Cardiac muscle cell (in vitro differentiated cells and primary cell): Measurements from ENCODE around the gene KLC1. TPM values are rescaled to one million over a fixed set of nuclear protein-coding genes. Genes with fewer than 3 reads are reported as not detected.

Experiments
- DNase-seq, 2 donors: peaks; one replicate each; pipeline versions ENCODE4 v3.0.0 to v3.0.0-alpha.2; 2010 to 2017; ENCODE audit warnings: low read depth in 1 of 2, low spot score in 1 of 2
- H3K27ac ChIP-seq: fragments of 200-600 bp; sonication (generic); 2 replicates; pipeline ENCODE4 v1.5.1; 2016
- H3K27me3 ChIP-seq: fragments of 200-600 bp; sonication (generic); 2 replicates; pipeline ENCODE4 v1.6.0; 2016; ENCODE audit warnings: control low read depth
- H3K36me3 ChIP-seq: fragments of 200-600 bp; sonication (generic); 2 replicates; pipeline ENCODE4 v1.5.1; 2016; ENCODE audit warnings: control low read depth
- H3K4me1 ChIP-seq: fragments of 200-600 bp; sonication (generic); 2 replicates; pipeline ENCODE4 v1.8.1; 2017; ENCODE audit warnings: low read depth, mild to moderate bottlenecking, mixed run types
- H3K4me3 ChIP-seq: fragments of 200-600 bp; sonication (generic); 2 replicates; pipeline ENCODE4 v1.5.1; 2016; ENCODE audit warnings: mild to moderate bottlenecking
- H3K9me3 ChIP-seq: fragments of 200-600 bp; sonication (generic); 2 replicates; pipeline ENCODE4 v1.5.1; 2017; ENCODE audit warnings: low read depth, mild to moderate bottlenecking, control low read depth
- CTCF ChIP-seq: IDR thresholded peaks from 2 replicates; pipeline ENCODE4 v1.5.1; 2012; ENCODE audit warnings: low read depth, mild to moderate bottlenecking, low read length
- polyA plus RNA-seq: library from polyadenylated mRNA; unstranded; fragments of >200 nt; fragmentation: Nextera tagmentation; extraction: Ambion mirVana; gene quantifications from 2 replicates; pipeline ENCODE4 v1.2.1, GENCODE V29; 2016
- total RNA-seq: library from RNA; depleted of rRNA; stranded (reverse); fragments of >200 nt; gene quantifications from 2 replicates; pipeline ENCODE4 v1.2.3, GENCODE V29; 2016

The KLC1 gene
- total and polyA plus RNA-seq, 2 experiments from 2014 or later, result 167 to 365 TPM

DNA sequence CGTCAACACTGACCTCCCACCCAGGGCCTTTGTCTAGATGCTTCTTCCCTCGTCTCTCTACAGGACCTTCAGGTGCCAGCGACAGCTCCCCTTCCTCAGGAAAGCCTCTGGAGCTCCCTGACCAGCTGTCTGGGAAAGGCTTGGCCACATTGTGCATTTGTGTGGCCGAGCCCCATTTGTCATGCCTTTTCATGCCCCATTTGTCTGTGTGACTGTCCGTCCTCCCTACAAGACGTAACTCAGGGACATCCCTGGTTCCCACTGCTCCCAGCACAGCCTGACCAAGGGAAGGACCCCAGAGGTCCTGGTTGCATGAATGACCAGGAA is 110.4 kb downstream of the KLC1 start:
- H3K36me3 ChIP-seq, result peaks cover 71% of the 10 kb centered on the region
- no peaks in the 10 kb centered on the region for H3K27me3 ChIP-seq
- H3K4me3 ChIP-seq, result no peak overlapping the region
- H3K4me1 ChIP-seq, result no peaks in the 10 kb centered on the region
- DNase-seq, result no peak
- H3K9me3 ChIP-seq, result no peaks in the 10 kb centered on the region
- peak overlapping the region; percentile 27 for H3K27ac ChIP-seq
- no peak for TF ChIP-seq CTCF

DNA sequence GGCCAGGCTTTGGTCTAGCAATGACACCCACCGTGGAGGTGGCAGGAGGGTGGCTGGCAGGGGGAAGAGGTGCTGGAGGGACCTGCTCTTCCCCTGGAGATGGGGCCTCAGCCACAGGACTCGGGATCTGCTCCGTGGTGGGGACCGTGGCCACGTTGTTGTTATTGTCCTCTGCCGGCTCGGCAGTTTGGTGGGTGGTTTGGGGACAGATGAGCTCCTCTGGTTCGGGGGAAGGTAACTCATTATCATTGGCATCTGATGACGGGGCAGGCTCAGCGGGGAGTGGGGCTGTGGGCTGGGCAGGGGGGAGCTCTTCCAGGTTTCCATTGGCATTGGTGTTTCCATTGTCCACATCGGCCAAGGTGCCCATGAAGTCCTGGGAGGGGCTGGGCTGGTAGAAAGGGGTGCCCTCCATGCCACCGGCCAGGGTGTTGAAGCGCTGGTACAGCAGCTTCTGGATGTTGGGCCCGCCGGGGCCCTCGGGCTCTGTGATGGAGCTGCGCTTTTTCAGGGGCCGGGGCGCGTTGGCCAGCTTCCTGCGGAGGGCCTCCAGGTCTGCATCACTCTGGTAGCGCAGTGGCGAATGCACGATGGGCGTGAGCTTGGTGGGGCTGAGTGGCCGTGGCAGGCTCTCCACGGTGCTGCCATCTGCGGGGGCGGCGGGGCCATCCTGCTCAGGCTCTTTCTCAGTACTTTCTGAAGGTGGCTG is 110.9 kb downstream of the KLC1 start:
- peak overlapping the region; percentile 27 for H3K27ac ChIP-seq
- H3K36me3 ChIP-seq, result peaks cover 73% of the 10 kb centered on the region
- no peak overlapping the region for H3K4me3 ChIP-seq
- no peak for TF ChIP-seq CTCF
- no peak for DNase-seq
- no peaks in the 10 kb centered on the region for H3K4me1 ChIP-seq
- H3K27me3 ChIP-seq, result no peaks in the 10 kb centered on the region
- H3K9me3 ChIP-seq, result no peaks in the 10 kb centered on the region

DNA sequence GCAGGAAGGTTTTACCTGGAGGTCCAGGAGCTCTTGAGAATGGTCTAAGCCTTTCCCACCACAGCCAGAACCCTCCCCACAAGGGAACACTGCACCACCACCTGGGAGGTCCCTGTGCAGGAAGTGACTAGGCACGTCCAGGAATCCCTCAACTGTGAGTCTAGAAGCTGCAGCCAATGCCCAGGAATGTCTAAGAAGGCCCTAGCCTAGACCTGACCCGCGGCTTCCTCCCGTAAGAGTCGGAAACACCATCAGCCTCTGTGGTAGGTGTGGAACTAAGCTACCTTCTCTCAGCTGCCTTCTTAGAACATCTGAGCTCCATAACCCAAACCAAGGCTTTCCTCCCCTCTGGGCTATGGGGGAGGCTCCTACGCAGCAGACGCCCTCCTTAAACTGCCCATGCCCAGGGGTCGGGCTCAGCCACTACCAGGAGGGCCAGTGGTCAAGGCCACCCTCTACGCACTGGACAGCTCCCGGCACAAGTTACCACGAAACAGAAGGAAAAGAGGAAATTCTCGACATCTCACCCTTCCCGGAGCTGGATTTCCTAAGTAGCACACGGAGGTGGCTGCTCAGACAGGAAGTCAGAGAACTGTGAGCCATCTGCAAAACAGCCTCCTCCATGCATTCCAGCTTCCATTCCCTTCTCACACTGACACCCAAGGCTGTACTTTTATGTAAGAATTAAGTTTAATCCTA is 112.1 kb downstream of the KLC1 start:
- Histone ChIP-seq H3K36me3 (peaks cover 80% of the 10 kb centered on the region), H3K27ac (no peak overlapping the region), H3K9me3 (no peaks in the 10 kb centered on the region), H3K4me3 (no peak overlapping the region), H3K27me3 (no peaks in the 10 kb centered on the region), H3K4me1 (no peaks in the 10 kb centered on the region)
- peak in 1 of 2 donors; percentile 53 for DNase-seq
- no peak for TF ChIP-seq CTCF

- no peaks in the 10 kb centered on the region for H3K27me3 ChIP-seq
- TF ChIP-seq CTCF, result no peak
- H3K4me1 ChIP-seq, result no peaks in the 10 kb centered on the region
- DNase-seq, result no peak
- H3K9me3 ChIP-seq, result no peaks in the 10 kb centered on the region
- no peak overlapping the region for H3K27ac ChIP-seq
- H3K36me3 ChIP-seq, result peaks cover 80% of the 10 kb centered on the region
- H3K4me3 ChIP-seq, result no peak overlapping the region
Observed at GRCh38 chr14:103741876-103742275, 112.9 kb downstream of the KLC1 start.

- DNase-seq, result no peak
- no peaks in the 10 kb centered on the region for H3K27me3 ChIP-seq
- H3K4me1 ChIP-seq, result no peaks in the 10 kb centered on the region
- H3K36me3 ChIP-seq, result peaks cover 86% of the 10 kb centered on the region
- no peak overlapping the region for H3K4me3 ChIP-seq
- H3K9me3 ChIP-seq, result no peaks in the 10 kb centered on the region
- no peak for TF ChIP-seq CTCF
- no peak overlapping the region for H3K27ac ChIP-seq
Observed at GRCh38 chr14:103742499-103743255, 113.7 kb downstream of the KLC1 start.
